Smooth muscle cell of the brain vasculature (primary cell): Measurements from ENCODE around the gene MYO3B.
A peak's percentile ranks its signal among the peaks of the same experiment; 100 is the strongest.
"Not testable (repeated sequence)": the region's sequence is repeated elsewhere in the genome, so short reads cannot be mapped to it uniquely, and the experiment has no call there.

Source experiments
- DNase-seq: peaks from one replicate; pipeline ENCODE4 v3.0.0-alpha.2; 2012; ENCODE audit warnings: low read depth, low spot score

MYO3B gene

GRCh38 chr2:170503971-170504809 lies 326.2 kb downstream of the MYO3B start:
- DNase-seq, result no peak

GRCh38 chr2:170504810-170505145 lies 326.8 kb downstream of the MYO3B start:
- DNase-seq, result no peak

GRCh38 chr2:170505631-170506275 lies 327.8 kb downstream of the MYO3B start:
- no peak for DNase-seq

- no peak for DNase-seq
Measured at GRCh38 chr2:170509452-170510193, 331.7 kb downstream of the MYO3B start.

GRCh38 chr2:170512266-170512665 lies 334.3 kb downstream of the MYO3B start:
- DNase-seq, result no peak

- no peak for DNase-seq
Measured at GRCh38 chr2:170514140-170514539, 336.2 kb downstream of the MYO3B start.

GRCh38 chr2:170517538-170517937 lies 339.6 kb downstream of the MYO3B start:
- no peak for DNase-seq

- DNase-seq, result no peak
Measured at GRCh38 chr2:170518911-170519310, 341.0 kb downstream of the MYO3B start.

GRCh38 chr2:170521299-170521698 lies 343.4 kb downstream of the MYO3B start:
- DNase-seq, result no peak

- DNase-seq, result no peak
Measured at GRCh38 chr2:170523506-170523905, 345.6 kb downstream of the MYO3B start.

- no peak for DNase-seq
Measured at GRCh38 chr2:170524828-170525565, 347.1 kb downstream of the MYO3B start.

GRCh38 chr2:170525566-170525900 lies 347.6 kb downstream of the MYO3B start:
- DNase-seq, result peak; percentile 93

- peak; percentile 99 for DNase-seq
Measured at GRCh38 chr2:170530284-170530745, 352.4 kb downstream of the MYO3B start.

GRCh38 chr2:170530803-170531564 lies 353.0 kb downstream of the MYO3B start:
- no peak for DNase-seq

GRCh38 chr2:170531876-170532275 lies 353.9 kb downstream of the MYO3B start:
- no peak for DNase-seq

- DNase-seq, result no peak
Measured at GRCh38 chr2:170533156-170533555, 355.2 kb downstream of the MYO3B start.

- no peak for DNase-seq
Measured at GRCh38 chr2:170535552-170535951, 357.6 kb downstream of the MYO3B start.

- no peak for DNase-seq
Measured at GRCh38 chr2:170544817-170545216, 366.9 kb downstream of the MYO3B start.

- DNase-seq, result no peak
Measured at GRCh38 chr2:170548304-170548703, 370.4 kb downstream of the MYO3B start.

- DNase-seq, result no peak
Measured at GRCh38 chr2:170550501-170550900, 372.6 kb downstream of the MYO3B start.

GRCh38 chr2:170551899-170552298 lies 374.0 kb downstream of the MYO3B start:
- not testable (repeated sequence) for DNase-seq
